Measurements from ENCODE around the gene RSBN1L.

The RSBN1L gene

GRCh38 chr7:77729574-77730348 is 33.5 kb downstream of the RSBN1L start:
- TF ChIP-seq POLR2A (IDR thresholded peaks at IDR 0.05; ENCODE audit: low read depth, low read length), result no peak
- no peak for FAIRE-seq

DNA sequence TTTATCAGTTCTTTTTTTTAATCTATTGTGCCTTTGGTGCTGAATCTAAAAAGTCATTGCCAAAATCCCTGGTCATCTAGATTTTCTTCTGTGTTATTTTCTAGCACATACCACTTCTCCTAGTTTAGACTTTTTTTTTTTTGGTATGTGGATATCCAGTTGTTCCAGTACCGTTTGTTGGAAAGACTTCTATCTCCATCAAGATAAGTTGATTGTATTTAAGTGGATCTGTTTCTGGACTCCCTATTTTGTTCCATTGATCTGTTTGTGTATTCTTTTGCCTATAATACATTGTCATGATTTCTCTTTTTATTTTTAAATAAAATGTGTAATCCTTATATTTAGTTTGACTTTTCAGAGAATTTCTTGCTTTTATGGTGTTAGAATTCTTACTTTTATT is 35.5 kb downstream of the RSBN1L start:
- FAIRE-seq (no peak), DNase-seq (ENCODE audit: insufficient read length, low spot score) (no peak)
- no peak for TF ChIP-seq POLR2A (IDR thresholded peaks at IDR 0.05; ENCODE audit: low read depth, low read length)

More at GRCh38 chr7:77729574-77730348, 33.5 kb downstream of the RSBN1L start:
- DNase-seq (ENCODE audit: insufficient read length, low spot score), result no peak

DNA sequence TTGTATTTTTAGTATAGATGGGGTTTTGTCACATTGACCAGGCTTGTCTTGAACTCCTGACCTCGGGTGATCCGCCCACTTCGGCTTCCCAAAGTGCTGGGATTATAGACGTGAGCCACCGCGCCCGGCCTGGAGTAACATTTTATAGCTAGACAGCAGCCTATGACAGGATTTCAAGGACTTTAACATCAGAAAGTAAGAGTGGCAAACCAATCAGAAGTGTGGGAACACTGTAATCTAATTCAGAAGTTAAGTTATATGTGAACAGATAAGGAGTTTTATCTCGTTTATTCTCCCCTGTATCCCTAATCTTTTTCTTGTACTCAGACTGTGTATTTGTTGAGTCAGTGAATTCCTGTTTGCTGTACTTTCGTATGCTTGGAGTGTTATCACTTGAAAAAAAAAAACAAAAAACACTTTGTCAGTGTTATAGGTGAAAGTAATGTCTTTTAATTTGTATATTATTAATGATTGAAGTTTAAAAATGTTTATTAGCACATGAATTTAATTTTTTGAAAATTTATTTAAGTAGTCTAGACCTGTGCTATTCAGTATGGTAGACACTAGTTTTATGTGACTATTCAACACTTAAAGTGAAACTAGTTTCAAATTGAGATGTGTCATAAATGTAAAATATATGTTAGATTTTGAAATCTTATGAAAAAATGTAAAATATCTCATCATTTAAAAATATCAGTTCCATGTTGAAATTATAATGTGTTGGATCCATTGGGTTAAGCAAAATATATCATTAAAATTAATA is 38.6 kb downstream of the RSBN1L start:
- DNase-seq (ENCODE audit: insufficient read length, low spot score) (no peak), FAIRE-seq (no peak)
- TF ChIP-seq POLR2A (IDR thresholded peaks at IDR 0.05; ENCODE audit: low read depth, low read length), result no peak

GRCh38 chr7:77735457-77735856 is 39.2 kb downstream of the RSBN1L start:
- FAIRE-seq, result no peak
- DNase-seq (ENCODE audit: insufficient read length, low spot score), result no peak
- TF ChIP-seq POLR2A (IDR thresholded peaks at IDR 0.05; ENCODE audit: low read depth, low read length), result no peak

DNA sequence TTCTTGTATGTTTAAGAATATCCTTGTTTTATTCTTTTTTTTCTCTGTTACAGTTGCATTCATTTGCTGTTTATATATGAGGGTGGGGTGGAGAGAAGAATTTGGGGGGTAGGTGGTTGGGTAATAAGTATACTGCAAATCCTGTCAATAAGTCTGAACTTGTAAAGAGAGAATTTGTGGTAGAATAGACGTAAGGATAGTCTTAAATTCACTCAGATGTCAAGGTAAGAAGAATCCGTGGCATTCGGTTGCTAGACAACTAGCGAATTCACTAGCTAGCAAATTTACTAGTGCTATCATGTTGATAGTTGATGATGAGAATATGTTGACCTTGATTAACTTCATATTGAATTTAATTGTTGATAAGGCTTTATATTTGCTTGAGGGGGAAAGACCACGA is 40.7 kb downstream of the RSBN1L start:
- no peak for FAIRE-seq
- TF ChIP-seq POLR2A (IDR thresholded peaks at IDR 0.05; ENCODE audit: low read depth, low read length), result no peak
- no peak for DNase-seq (ENCODE audit: insufficient read length, low spot score)

- no peak for TF ChIP-seq POLR2A (IDR thresholded peaks at IDR 0.05; ENCODE audit: low read depth, low read length)
- FAIRE-seq, result no peak
- no peak for DNase-seq (ENCODE audit: insufficient read length, low spot score)
Measured at GRCh38 chr7:77738382-77738781, 42.1 kb downstream of the RSBN1L start.

- TF ChIP-seq POLR2A (IDR thresholded peaks at IDR 0.05; ENCODE audit: low read depth, low read length), result no peak
- DNase-seq (ENCODE audit: insufficient read length, low spot score), result no peak
- no peak for FAIRE-seq
Measured at GRCh38 chr7:77738871-77739270, 42.6 kb downstream of the RSBN1L start.

DNA sequence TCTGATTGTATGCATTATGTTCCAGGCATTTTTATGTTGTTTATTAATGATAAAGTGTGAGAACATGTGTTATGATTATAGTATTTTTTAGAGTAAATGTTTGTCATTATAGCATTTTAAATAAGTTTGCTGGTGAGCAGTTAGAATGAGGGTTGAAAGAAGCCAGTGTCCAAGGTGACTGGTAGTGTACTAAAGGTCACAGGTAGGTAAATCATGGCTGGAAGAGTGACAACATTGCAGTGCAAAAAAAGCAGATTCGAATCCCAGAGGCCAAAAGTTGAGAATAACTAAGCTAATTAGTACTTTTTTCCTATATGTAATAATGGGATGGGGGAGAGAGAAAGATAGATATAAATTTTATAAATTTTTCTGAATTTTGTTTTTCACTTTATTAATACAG is 44.0 kb downstream of the RSBN1L start:
- FAIRE-seq (no peak), DNase-seq (ENCODE audit: insufficient read length, low spot score) (no peak)
- no peak for TF ChIP-seq POLR2A (IDR thresholded peaks at IDR 0.05; ENCODE audit: low read depth, low read length)

DNA sequence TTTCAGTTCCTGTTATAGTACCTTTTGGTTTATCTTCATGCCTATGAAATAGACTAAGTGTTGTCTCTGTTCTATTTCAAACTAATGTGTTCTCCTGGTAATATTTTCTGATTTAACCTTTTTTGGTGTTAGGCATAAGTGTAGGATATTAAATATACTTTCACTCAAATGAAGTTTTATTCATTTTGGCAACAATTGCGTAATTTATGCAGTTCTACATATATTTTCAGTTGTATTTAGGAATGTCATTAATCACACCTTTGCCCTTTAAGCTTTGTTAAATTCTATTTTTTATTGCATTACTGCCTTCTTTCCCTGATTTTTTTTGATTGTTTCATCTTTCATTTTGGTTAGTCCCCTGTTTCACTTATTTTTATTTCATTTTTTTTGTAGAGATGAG is 47.3 kb downstream of the RSBN1L start:
- FAIRE-seq (no peak), DNase-seq (ENCODE audit: insufficient read length, low spot score) (no peak)
- TF ChIP-seq POLR2A (IDR thresholded peaks at IDR 0.05; ENCODE audit: low read depth, low read length), result no peak

DNA sequence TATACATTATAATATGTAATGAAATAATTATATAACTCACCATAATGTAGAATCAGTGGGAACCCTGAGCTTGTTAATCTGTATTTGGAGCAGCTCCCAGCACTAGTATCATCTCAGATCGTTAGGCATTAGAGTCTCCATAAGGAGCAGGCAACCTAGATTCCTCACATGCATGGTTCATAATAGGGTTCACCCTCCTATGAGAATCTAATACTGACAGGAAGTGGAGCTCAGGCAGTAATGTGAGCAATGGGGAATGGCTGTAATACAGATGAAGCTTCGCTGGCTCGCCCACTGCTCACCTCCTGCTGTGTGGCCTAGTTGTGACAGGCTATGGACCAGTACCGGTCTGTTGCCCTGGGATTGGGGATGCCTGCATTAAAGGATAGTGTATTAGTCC is 49.5 kb downstream of the RSBN1L start:
- DNase-seq (ENCODE audit: insufficient read length, low spot score), result no peak
- no peak for FAIRE-seq
- TF ChIP-seq POLR2A (IDR thresholded peaks at IDR 0.05; ENCODE audit: low read depth, low read length), result no peak

DNA sequence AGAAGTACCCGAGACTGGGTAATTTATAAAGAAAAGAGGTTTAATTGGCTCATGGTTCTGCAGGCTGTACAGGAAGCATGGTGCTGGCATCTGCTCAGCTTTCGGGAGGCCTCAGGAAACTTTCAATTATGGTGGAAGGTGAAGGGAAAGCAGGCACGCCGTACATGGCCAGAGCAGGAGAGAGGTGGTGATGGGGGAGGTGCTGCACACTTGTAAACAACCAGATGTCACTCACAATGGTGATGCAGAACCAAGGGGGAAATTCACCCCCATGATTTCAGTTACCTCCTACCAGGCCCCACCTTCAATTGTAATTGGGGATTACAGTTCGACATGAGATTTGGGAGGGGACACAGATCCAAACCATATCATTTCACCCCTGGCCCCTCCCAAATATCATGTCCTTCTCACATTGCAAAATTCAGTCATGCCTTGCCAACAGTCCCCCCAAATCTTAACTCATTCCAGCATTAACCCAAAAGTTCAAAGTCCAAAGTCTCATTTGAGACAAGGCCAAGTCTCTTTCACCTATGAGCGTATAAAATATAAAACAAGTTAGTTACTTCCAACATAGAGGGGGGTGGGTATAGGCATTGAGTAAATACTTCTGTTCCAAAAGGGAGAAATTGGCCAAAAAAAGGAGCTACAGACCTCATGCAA is 50.0 kb downstream of the RSBN1L start:
- FAIRE-seq, result no peak
- DNase-seq (ENCODE audit: insufficient read length, low spot score), result no peak
- TF ChIP-seq POLR2A (IDR thresholded peaks at IDR 0.05; ENCODE audit: low read depth, low read length), result no peak

- DNase-seq (ENCODE audit: insufficient read length, low spot score) (no peak), FAIRE-seq (no peak)
- no peak for TF ChIP-seq POLR2A (IDR thresholded peaks at IDR 0.05; ENCODE audit: low read depth, low read length)
Measured at GRCh38 chr7:77746824-77747165, 50.5 kb downstream of the RSBN1L start.

DNA sequence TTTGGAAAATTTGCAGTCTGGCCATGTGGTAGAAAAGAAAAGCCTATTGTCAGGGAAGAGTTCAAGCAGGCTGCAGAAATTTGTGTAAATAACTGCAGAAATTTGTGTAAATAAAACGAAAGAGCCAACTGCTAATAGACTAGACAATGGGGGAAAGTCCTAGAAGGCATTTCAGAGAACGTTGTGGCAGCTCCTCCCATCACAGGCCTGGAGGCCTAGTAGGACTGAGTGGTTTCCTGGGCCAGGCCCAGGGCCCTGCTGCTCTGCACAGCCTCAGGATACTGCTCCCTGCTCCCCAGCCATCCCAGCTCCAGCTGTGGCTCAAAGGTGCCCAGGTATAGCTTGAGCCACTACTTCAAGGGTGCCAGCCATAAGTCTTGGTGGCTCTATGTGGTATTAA is 50.9 kb downstream of the RSBN1L start:
- FAIRE-seq (no peak), DNase-seq (ENCODE audit: insufficient read length, low spot score) (no peak)
- no peak for TF ChIP-seq POLR2A (IDR thresholded peaks at IDR 0.05; ENCODE audit: low read depth, low read length)

DNA sequence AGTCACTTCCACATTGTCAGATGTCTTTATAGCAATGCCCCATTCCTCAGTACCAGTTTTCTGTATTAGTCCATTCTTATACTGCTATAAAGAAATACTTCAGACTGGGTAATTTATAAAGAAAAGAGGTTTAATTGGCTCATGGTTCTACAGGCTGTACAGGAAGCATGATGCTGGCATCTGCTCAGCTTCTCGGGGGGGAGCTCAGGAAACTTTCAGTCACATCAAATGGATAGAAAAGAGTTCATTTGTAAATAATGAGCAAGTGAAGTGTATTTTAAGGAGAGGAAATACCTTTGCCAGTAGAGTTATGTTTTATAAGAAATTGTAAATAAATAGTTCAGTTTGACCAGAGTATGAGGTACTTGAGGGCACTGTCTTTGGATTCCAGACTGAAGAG is 51.5 kb downstream of the RSBN1L start:
- FAIRE-seq (no peak), DNase-seq (ENCODE audit: insufficient read length, low spot score) (no peak)
- TF ChIP-seq POLR2A (IDR thresholded peaks at IDR 0.05; ENCODE audit: low read depth, low read length), result no peak
